Endothelial cell of umbilical vein (primary cell): ENCODE results near the gene ITGA2B. TPM values are rescaled to one million over a fixed set of nuclear protein-coding genes. Genes with fewer than 3 reads are reported as not detected.

Source experiments
- BruUV-seq: library from RNA; stranded (reverse); fragments of 400-500 nt; replicated peaks from 2 replicates; lab custom pipeline; 2021; lab: Mats Ljungman, UMichigan
- CTCF ChIA-PET: fragments of 300-600, 350-600 bp; sonication (Branson Sonifier 250); formaldehyde crosslinking; loops from one replicate; lab custom pipeline; 2021; ENCODE audit warnings: antibody characterized with exemption, inconsistent platforms; lab: Charles Lee
- POLR2A ChIA-PET: fragments of 300-600, 350-600 bp; sonication (Branson Sonifier 250); formaldehyde crosslinking; loops from one replicate; lab custom pipeline; 2021; ENCODE audit warnings: antibody characterized with exemption, inconsistent platforms; lab: Charles Lee
- DNase-seq: peaks from one replicate; pipeline ENCODE4 v3.0.0-alpha.2; 2011; ENCODE audit warnings: low read depth, low spot score
- FAIRE-seq: peaks from 2 replicates; lab custom pipeline; 2011; peaks lifted over from hg19 to GRCh38; lab: Jason Lieb, UNC
- H2AFZ ChIP-seq: 2 replicates; pipeline ENCODE4 v1.6.0; 2012; ENCODE audit warnings: low read depth, low read length, control low read depth, inconsistent platforms
- H3K27ac ChIP-seq: 2 replicates; pipeline ENCODE4 v1.5.1; 2011; ENCODE audit warnings: low read depth, mild to moderate bottlenecking, control low read depth, low read length, moderate library complexity; ENCODE audit not compliant: insufficient read depth
- H3K27me3 ChIP-seq, 2 experiments: 2 replicates each; pipeline versions ENCODE4 v1.6.0 to v1.6.1; 2011; ENCODE audit warnings: low read length in 2 of 2, mixed read lengths in 1 of 2; ENCODE audit not compliant: control insufficient read depth in 2 of 2, insufficient read depth in 2 of 2
- H3K36me3 ChIP-seq, 2 experiments: 2 replicates in 1 of 2; 3 replicates in 1 of 2; pipeline ENCODE4 v1.5.1; 2011; ENCODE audit warnings: low read length in 2 of 2, mild to moderate bottlenecking in 1 of 2, moderate library complexity in 1 of 2; ENCODE audit not compliant: control insufficient read depth in 2 of 2, insufficient read depth in 2 of 2; ENCODE audit errors: extremely low read depth in 1 of 2
- H3K4me1 ChIP-seq: 3 replicates; pipeline ENCODE4 v1.5.1; 2011; ENCODE audit warnings: mild to moderate bottlenecking, low read length; ENCODE audit not compliant: control insufficient read depth, insufficient read depth; ENCODE audit errors: extremely low read depth
- H3K4me2 ChIP-seq: 2 replicates; pipeline ENCODE4 v1.6.1; 2011; ENCODE audit warnings: low read length, control low read depth, mixed read lengths; ENCODE audit not compliant: insufficient read depth
- H3K4me3 ChIP-seq, 3 experiments: fragments of 200-600 bp in 1 of 3; sonication (generic), shearing (Covaris generic) in 1 of 3; replicated peaks in 1 of 3; 2 replicates each; pipeline ENCODE4 v1.5.1; 2011 to 2016; ENCODE audit warnings: control low read depth in 3 of 3, low read length in 3 of 3, mild to moderate bottlenecking in 2 of 3, inconsistent platforms in 1 of 3, low read depth in 1 of 3, moderate library complexity in 1 of 3; ENCODE audit not compliant: insufficient read depth in 1 of 3
- H3K79me2 ChIP-seq: 2 replicates; pipeline ENCODE4 v1.6.0; 2012; ENCODE audit warnings: low read length, inconsistent platforms; ENCODE audit not compliant: control insufficient read depth, insufficient read depth
- H3K9ac ChIP-seq: replicated peaks from 2 replicates; pipeline ENCODE3; 2011; ENCODE audit warnings: low read length, control low read depth; ENCODE audit not compliant: insufficient read depth; ENCODE audit errors: extremely low read depth
- H3K9me1 ChIP-seq: replicated peaks from 3 replicates; pipeline ENCODE4 v1.6.0; 2011; ENCODE audit warnings: mild to moderate bottlenecking, low read length; ENCODE audit not compliant: control insufficient read depth, insufficient read depth; ENCODE audit errors: extremely low read depth
- H3K9me3 ChIP-seq: replicated peaks from 2 replicates; pipeline ENCODE4 v1.5.1; 2012; ENCODE audit warnings: low read length, inconsistent platforms; ENCODE audit not compliant: control insufficient read depth, insufficient read depth
- H4K20me1 ChIP-seq: replicated peaks from 2 replicates; pipeline ENCODE3; 2011; ENCODE audit warnings: mild to moderate bottlenecking, low read length; ENCODE audit not compliant: control insufficient read depth, insufficient read depth; ENCODE audit errors: extremely low read depth
- EZH2 ChIP-seq: IDR thresholded peaks from 2 replicates; pipeline ENCODE4 v1.6.1; 2012; ENCODE audit warnings: borderline replicate concordance, low read depth, mild to moderate bottlenecking, moderate library complexity, low read length, inconsistent platforms; ENCODE audit not compliant: severe bottlenecking
- FOS ChIP-seq: IDR thresholded peaks from 2 replicates; pipeline ENCODE4 v1.6.1; 2011; ENCODE audit warnings: mild to moderate bottlenecking, low read length, moderate library complexity, borderline replicate concordance; ENCODE audit not compliant: insufficient read depth
- GATA2 ChIP-seq: IDR thresholded peaks from 2 replicates; pipeline ENCODE4 v1.7.0; 2011; ENCODE audit warnings: low read depth, mild to moderate bottlenecking, moderate library complexity, mixed read lengths, low read length; ENCODE audit not compliant: insufficient read length, insufficient read depth
- JUN ChIP-seq: IDR thresholded peaks from 2 replicates; pipeline ENCODE4 v1.6.1; 2011; ENCODE audit warnings: borderline replicate concordance, low read depth; ENCODE audit not compliant: insufficient read length, insufficient read depth
- MYC ChIP-seq: IDR thresholded peaks from one replicate; pipeline ENCODE4 v1.6.1; 2011; ENCODE audit warnings: mild to moderate bottlenecking, low read depth, low read length
- POLR2A ChIP-seq: IDR thresholded peaks from 2 replicates; pipeline ENCODE4 v1.6.1; 2012; ENCODE audit warnings: low read depth, mild to moderate bottlenecking, control low read depth, low read length
- POLR2AphosphoS5 ChIP-seq: IDR thresholded peaks from 2 replicates; pipeline ENCODE4 v1.6.1; 2012; ENCODE audit warnings: low read depth, mild to moderate bottlenecking, control low read depth, low read length, moderate library complexity; ENCODE audit not compliant: insufficient read depth
- dilution Hi-C: fragments of 300-500 bp; cut with MboI; formaldehyde crosslinking; loops from one replicate; pipeline ENCODE4 v1.15.0; 2019; ENCODE audit warnings: low sequenced_read_pairs; ENCODE audit not compliant: extremely low pct_ligation_motif_present
- intact Hi-C: fragments of 100-400 bp; cut with micrococcal nuclease; formaldehyde crosslinking; loops from one replicate; pipeline ENCODE4 v1.10.0; 2022
- polyA plus RNA-seq, 4 experiments: library from polyadenylated mRNA; depleted of rRNA in 3 of 4; stranded (reverse) in 3 of 4; unstranded in 1 of 4; fragments of >200 nt; gene quantifications; 2 replicates each; pipeline versions ENCODE4 v1.2.1 to v1.2.3, GENCODE V29; 2011 to 2012; ENCODE audit warnings: missing spikeins in 1 of 4
- total RNA-seq: library from RNA; stranded (reverse); gene quantifications from 2 replicates; pipeline ENCODE4 v1.2.3, GENCODE V29; 2021
- TF ChIP-seq, protein P1 (sequence below), 2 donors: IDR thresholded peaks; 1 replicate in 1 of 2; 2 replicates in 1 of 2; pipeline ENCODE4 v1.5.1; 2011; ENCODE audit warnings: low read length in 2 of 2, mild to moderate bottlenecking in 2 of 2, moderate library complexity in 2 of 2, control low read depth in 1 of 2, inconsistent platforms in 1 of 2, low read depth in 1 of 2; ENCODE audit not compliant: insufficient read depth in 1 of 2; ENCODE audit errors: extremely low read depth in 1 of 2
- TF ChIP-seq, protein P2 (sequence below): IDR thresholded peaks from 2 replicates; pipeline ENCODE4 v1.6.1; 2011; ENCODE audit not compliant: insufficient read depth, insufficient read length

ITGA2B gene
- total and polyA plus RNA-seq, 2 donors (not counting 3 experiments of a cell fraction or from before 2014, with no cell fraction given), result 0.26 to 0.82 TPM

DNA sequence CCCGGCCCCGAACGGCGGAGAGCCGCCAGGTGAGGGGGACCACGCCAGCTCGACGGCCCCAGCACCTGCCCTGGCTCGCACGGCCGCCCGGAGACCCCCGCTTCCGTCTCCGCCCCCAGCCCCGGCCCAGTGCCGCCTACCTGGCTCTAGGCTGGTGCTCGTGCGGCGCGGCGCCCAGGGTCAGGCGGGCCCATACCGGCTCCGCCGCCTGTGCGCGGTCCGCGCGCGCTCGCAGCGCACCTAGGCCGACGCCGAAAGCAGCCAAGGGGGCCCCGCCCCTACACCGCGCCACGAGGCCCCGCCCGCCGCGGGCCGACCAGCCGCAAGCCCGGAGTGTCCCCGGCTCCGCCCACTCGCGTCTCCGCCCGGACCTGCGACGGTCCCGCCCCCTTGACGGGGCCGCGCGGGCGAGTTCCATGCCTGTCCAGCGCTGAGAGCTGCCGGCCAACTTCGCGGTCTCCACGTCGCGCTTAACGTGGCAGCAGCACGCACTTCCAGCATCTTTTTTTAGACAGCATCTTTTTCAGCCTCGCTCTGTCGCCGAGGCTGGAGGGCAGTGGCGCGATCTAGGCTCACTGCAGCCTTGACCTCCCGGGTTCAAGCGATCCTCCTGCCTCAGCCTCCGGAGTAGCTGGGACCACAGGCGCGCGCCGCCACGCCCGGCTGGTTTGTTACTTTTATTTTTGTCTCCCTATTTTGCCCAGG, 64.7 kb downstream of the ITGA2B start, which contains the start of gene SLC25A39:
Gene SLC25A39 (minus strand): TSS at position 253 of the 705 bp plus-strand sequence. CDS start 1,261 bp downstream, outside the sequence.
- peaks cover 3 to 23% of the 10 kb centered on the region in 2 experiments for H3K36me3 ChIP-seq
- TF ChIP-seq GATA2 (no peak), MYC (no peak), JUN (no peak), POLR2AphosphoS5 (peak; percentile 83), EZH2 (no peak), FOS (no peak), POLR2A (peak; percentile 84)
- TF ChIP-seq, protein P1, sequence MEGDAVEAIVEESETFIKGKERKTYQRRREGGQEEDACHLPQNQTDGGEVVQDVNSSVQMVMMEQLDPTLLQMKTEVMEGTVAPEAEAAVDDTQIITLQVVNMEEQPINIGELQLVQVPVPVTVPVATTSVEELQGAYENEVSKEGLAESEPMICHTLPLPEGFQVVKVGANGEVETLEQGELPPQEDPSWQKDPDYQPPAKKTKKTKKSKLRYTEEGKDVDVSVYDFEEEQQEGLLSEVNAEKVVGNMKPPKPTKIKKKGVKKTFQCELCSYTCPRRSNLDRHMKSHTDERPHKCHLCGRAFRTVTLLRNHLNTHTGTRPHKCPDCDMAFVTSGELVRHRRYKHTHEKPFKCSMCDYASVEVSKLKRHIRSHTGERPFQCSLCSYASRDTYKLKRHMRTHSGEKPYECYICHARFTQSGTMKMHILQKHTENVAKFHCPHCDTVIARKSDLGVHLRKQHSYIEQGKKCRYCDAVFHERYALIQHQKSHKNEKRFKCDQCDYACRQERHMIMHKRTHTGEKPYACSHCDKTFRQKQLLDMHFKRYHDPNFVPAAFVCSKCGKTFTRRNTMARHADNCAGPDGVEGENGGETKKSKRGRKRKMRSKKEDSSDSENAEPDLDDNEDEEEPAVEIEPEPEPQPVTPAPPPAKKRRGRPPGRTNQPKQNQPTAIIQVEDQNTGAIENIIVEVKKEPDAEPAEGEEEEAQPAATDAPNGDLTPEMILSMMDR (IDR thresholded peaks at IDR 0.05; ENCODE audit: extremely low read depth in 1 of 2, insufficient read depth in 1 of 2, low read depth in 1 of 2, low read length in 2 of 2), result no peak
- TF ChIP-seq, protein P2, sequence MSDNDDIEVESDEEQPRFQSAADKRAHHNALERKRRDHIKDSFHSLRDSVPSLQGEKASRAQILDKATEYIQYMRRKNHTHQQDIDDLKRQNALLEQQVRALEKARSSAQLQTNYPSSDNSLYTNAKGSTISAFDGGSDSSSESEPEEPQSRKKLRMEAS, result peak; percentile 18
- peaks cover 7% of the 10 kb centered on the region for H3K79me2 ChIP-seq
- peak within 1 kb of the TSS; percentile 74 for H3K9ac ChIP-seq
- dilution Hi-C loops (no loop called here), intact Hi-C loops (loop anchor here (1.0 to 2.0 kb wide), 4 partner anchors 46 to 114 kb away; no protein-coding TSS in a partner anchor)
- no peaks in the 10 kb centered on the region for H4K20me1 ChIP-seq
- peaks cover 9% of the 10 kb centered on the region for H3K4me1 ChIP-seq
- POLR2A ChIA-PET, result interaction anchor here (0.6 kb wide), 1 partner anchor 16 kb away, joined by 6 read pairs; the partner anchor contains the start of gene RUNDC3A
- H3K27me3 ChIP-seq, result no peaks in the 10 kb centered on the region
- H3K4me2 ChIP-seq, result peak within 1 kb of the TSS; percentile 72
- H3K9me1 ChIP-seq, result no peaks in the 10 kb centered on the region
- no TSS peak for BruUV-seq
- CTCF ChIA-PET, result interaction anchor here (1.3 to 4.9 kb wide), 4 partner anchors 105 to 199 kb away, joined by 4 to 68 read pairs (median 20); partner anchors contain the start of gene UBTF
- peak; percentile 94 for FAIRE-seq
- peak within 1 kb of the TSS; percentile 61 for H3K27ac ChIP-seq
- H3K4me3 ChIP-seq, result peak within 1 kb of the TSS; percentile 34 to 79 (median 52)
- DNase-seq, result peak; percentile 92
- H2AFZ ChIP-seq, result peak within 1 kb of the TSS; percentile 90
- no peaks in the 10 kb centered on the region for H3K9me3 ChIP-seq
